H1 (cell line): ENCODE data around the gene RNU5D-1.

Source experiments
- EZH2 ChIP-seq: fragments of 200-600 bp; sonication (generic); IDR thresholded peaks from 2 replicates; pipeline ENCODE4 v1.7.1; 2012; ENCODE audit warnings: low read depth, mild to moderate bottlenecking, moderate library complexity, low read length, inconsistent platforms; ENCODE audit not compliant: severe bottlenecking
- SIN3A ChIP-seq, 2 experiments: IDR thresholded peaks in 1 of 2; conservative IDR thresholded peaks in 1 of 2; 2 replicates each; pipeline ENCODE4 v1.6.1; 2011 to 2012; ENCODE audit warnings: low read length in 2 of 2, improper control_type of control experiment in 1 of 2, low read depth in 1 of 2, mild to moderate bottlenecking in 1 of 2

- TF ChIP-seq SIN3A (conservative IDR thresholded peaks at IDR 0.05 in 1 of 2, IDR thresholded peaks at IDR 0.05 in 1 of 2; ENCODE audit: low read depth in 1 of 2, low read length in 2 of 2) (no peak), EZH2 (no peak)
Measured at GRCh38 chr1:44740179-44740617, 9.2 kb upstream of the RNU5D-1 start.
